ENCODE results near the gene FAF1.
"Not testable (repeated sequence)": the region's sequence is repeated elsewhere in the genome, so short reads cannot be mapped to it uniquely, and the experiment has no call there.

- TF ChIP-seq, protein P1, sequence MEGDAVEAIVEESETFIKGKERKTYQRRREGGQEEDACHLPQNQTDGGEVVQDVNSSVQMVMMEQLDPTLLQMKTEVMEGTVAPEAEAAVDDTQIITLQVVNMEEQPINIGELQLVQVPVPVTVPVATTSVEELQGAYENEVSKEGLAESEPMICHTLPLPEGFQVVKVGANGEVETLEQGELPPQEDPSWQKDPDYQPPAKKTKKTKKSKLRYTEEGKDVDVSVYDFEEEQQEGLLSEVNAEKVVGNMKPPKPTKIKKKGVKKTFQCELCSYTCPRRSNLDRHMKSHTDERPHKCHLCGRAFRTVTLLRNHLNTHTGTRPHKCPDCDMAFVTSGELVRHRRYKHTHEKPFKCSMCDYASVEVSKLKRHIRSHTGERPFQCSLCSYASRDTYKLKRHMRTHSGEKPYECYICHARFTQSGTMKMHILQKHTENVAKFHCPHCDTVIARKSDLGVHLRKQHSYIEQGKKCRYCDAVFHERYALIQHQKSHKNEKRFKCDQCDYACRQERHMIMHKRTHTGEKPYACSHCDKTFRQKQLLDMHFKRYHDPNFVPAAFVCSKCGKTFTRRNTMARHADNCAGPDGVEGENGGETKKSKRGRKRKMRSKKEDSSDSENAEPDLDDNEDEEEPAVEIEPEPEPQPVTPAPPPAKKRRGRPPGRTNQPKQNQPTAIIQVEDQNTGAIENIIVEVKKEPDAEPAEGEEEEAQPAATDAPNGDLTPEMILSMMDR (IDR thresholded peaks at IDR 0.05): not testable (repeated sequence)
- TF ChIP-seq POLR2A (IDR thresholded peaks at IDR 0.05): not testable (repeated sequence)
Observed at GRCh38 chr1:50910356-50910755, 49.7 kb downstream of the FAF1 start.
